ENCODE data around the gene CAMK2N2. TPM values are rescaled to one million over a fixed set of nuclear protein-coding genes. Genes with fewer than 3 reads are reported as not detected.

The CAMK2N2 gene
- total RNA-seq, 1 experiment from 2014 or later = 3.3 TPM

DNA sequence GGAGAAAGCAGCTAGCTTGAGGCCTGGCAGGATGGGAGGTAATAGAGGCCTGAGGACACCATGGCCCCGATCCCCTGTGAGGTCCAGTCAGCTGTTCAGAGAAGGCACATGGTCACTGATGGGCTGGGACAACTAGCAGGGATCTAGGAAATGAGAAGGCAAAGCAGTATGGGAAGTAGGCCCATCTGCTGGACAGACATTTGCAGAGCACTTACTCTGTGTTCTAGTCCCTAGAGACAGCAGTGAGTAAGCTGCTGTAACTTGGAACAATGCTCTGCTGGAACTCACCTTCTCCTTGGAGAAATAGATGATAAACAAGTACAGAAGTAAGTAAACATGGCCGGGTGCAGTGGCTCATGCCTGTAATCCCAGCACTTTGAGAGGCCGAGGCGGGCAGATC, 21.6 kb upstream of the CAMK2N2 start:
- BruUV-seq (replicated peaks) = no TSS peak
- H3K36me3 Mint-ChIP-seq (ENCODE audit: insufficient read depth, unreplicated experiment) = no peaks in the 10 kb centered on the region
- peaks cover 96% of the 10 kb centered on the region for H3K27me3 Mint-ChIP-seq (ENCODE audit: unreplicated experiment)
- H3K27ac Mint-ChIP-seq (ENCODE audit: unreplicated experiment) = no peak overlapping the region
- intact Hi-C loops (cut with micrococcal nuclease; ENCODE audit: unreplicated experiment) = no loop called here
- no peaks in the 10 kb centered on the region for H3K9me3 Mint-ChIP-seq (ENCODE audit: low read depth, unreplicated experiment)
- no peak overlapping the region for H3K4me3 Mint-ChIP-seq (ENCODE audit: low read depth, unreplicated experiment)
- no peaks in the 10 kb centered on the region for H3K4me1 Mint-ChIP-seq (ENCODE audit: low read depth, unreplicated experiment)
- CTCF ChIA-PET = interaction anchor here (0.5 to 1.0 kb wide), 3 partner anchors 41 to 154 kb away, joined by 3 to 4 read pairs (median 3); no protein-coding TSS in a partner anchor
- TF ChIP-seq, protein P1, sequence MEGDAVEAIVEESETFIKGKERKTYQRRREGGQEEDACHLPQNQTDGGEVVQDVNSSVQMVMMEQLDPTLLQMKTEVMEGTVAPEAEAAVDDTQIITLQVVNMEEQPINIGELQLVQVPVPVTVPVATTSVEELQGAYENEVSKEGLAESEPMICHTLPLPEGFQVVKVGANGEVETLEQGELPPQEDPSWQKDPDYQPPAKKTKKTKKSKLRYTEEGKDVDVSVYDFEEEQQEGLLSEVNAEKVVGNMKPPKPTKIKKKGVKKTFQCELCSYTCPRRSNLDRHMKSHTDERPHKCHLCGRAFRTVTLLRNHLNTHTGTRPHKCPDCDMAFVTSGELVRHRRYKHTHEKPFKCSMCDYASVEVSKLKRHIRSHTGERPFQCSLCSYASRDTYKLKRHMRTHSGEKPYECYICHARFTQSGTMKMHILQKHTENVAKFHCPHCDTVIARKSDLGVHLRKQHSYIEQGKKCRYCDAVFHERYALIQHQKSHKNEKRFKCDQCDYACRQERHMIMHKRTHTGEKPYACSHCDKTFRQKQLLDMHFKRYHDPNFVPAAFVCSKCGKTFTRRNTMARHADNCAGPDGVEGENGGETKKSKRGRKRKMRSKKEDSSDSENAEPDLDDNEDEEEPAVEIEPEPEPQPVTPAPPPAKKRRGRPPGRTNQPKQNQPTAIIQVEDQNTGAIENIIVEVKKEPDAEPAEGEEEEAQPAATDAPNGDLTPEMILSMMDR (IDR thresholded peaks at IDR 0.05; ENCODE audit: unreplicated experiment) = no peak
- no peak for DNase-seq

DNA sequence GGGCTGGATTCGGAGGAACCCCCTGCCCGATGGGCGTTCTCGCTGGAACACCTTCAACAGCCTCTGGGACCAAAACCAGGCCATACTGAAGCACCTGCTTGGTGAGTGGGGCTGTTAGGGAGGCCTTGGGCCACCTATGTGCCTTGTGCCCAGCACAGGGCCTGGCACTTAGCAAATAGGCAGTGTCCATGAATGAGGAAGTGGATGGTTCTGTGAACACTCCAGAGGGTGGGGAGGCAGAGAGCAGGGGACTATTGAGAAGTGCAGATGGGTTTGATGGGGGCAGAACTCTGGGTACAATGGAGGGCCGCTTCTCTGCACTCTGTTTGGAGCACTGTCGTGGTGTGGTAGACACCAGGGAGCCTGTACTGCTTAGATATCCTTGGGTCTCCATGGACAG, 16.0 kb upstream of the CAMK2N2 start:
- Mint-ChIP-seq H3K27me3 (ENCODE audit: unreplicated experiment) (peaks cover 85% of the 10 kb centered on the region), H3K4me3 (ENCODE audit: low read depth, unreplicated experiment) (no peak overlapping the region), H3K36me3 (ENCODE audit: insufficient read depth, unreplicated experiment) (no peaks in the 10 kb centered on the region), H3K4me1 (ENCODE audit: low read depth, unreplicated experiment) (no peaks in the 10 kb centered on the region), H3K27ac (ENCODE audit: unreplicated experiment) (no peak overlapping the region), H3K9me3 (ENCODE audit: low read depth, unreplicated experiment) (no peaks in the 10 kb centered on the region)
- intact Hi-C loops (cut with micrococcal nuclease; ENCODE audit: unreplicated experiment) = no loop called here
- CTCF ChIA-PET = no interaction called here
- no peak for DNase-seq
- TF ChIP-seq, protein P1 (IDR thresholded peaks at IDR 0.05; ENCODE audit: unreplicated experiment) = no peak
- no TSS peak for BruUV-seq (replicated peaks)

DNA sequence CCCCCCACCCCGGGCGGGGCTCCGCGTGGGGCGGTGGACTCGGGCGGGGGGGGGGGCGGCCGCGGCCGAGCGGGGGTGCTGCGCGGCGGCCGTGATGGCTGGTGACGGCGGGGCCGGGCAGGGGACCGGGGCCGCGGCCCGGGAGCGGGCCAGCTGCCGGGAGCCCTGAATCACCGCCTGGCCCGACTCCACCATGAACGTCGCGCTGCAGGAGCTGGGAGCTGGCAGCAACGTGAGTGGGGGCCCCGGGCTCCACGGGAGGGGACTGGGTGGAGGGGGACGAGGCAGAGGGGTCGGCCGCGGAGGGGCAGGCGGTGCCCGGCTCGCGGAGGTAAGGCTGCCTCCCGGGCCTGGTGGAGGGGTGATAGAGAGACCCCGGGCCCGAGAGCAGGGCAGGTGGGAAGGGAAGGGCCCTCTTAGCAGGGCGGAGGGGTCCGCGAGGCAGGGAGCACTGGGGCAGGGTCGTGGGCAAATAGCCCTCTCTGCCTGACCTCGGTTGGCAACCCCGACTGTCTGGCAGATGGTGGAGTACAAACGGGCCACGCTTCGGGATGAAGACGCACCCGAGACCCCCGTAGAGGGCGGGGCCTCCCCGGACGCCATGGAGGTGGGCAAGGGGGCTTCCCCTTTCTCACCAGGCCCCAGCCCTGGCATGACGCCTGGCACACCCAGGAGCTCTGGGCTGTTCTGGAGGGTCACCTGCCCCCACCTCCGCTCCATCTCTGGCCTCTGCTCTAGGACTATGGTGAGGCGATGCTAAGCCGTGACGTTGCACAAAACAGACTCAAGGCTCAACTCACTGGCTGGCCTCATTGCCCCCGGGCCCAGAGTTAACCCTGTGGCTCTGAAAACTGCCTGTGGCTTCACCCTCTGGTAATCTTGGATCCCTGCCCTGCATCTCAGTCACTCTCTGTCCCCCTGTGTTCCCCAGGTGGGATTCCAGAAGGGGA, 14.9 kb upstream of the CAMK2N2 start, which contains the start of gene ECE2:
TSS of gene ECE2 (plus strand) at position 62 of the 950 bp plus-strand sequence. CDS start at position 194, 132 bp downstream.
- H3K36me3 Mint-ChIP-seq (ENCODE audit: insufficient read depth, unreplicated experiment) = no peaks in the 10 kb centered on the region
- no peak within 1 kb of the TSS for H3K27ac Mint-ChIP-seq (ENCODE audit: unreplicated experiment)
- CTCF ChIA-PET = interaction anchor here (0.7 kb wide), 1 partner anchor 807 kb away, joined by 3 read pairs; no protein-coding TSS in a partner anchor
- intact Hi-C loops (cut with micrococcal nuclease; ENCODE audit: unreplicated experiment) = no loop called here
- no TSS peak for BruUV-seq (replicated peaks)
- peaks cover 80% of the 10 kb centered on the region for H3K27me3 Mint-ChIP-seq (ENCODE audit: unreplicated experiment)
- DNase-seq = no peak
- H3K4me3 Mint-ChIP-seq (ENCODE audit: low read depth, unreplicated experiment) = no peak within 1 kb of the TSS
- no peaks in the 10 kb centered on the region for H3K9me3 Mint-ChIP-seq (ENCODE audit: low read depth, unreplicated experiment)
- TF ChIP-seq, protein P1 (IDR thresholded peaks at IDR 0.05; ENCODE audit: unreplicated experiment) = no peak
- H3K4me1 Mint-ChIP-seq (ENCODE audit: low read depth, unreplicated experiment) = no peaks in the 10 kb centered on the region

DNA sequence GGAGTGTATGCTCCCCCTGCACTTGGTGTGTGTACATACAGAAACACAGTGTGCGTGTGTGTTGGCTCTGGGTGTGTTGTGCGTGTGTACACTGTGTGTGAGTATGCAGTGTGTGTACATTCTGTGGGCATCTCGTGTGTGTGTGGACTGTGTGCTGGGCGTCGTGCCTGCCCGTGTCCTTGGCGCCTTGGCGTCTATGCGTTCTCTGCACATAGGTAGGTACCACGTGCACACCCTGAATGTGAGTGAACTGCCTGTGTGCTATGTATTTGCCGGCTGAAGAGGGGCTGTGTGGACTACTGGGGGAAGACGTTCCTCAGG, 14.0 kb upstream of the CAMK2N2 start:
- CTCF ChIA-PET = interaction anchor here (0.7 kb wide), 1 partner anchor 806 kb away, joined by 3 read pairs; no protein-coding TSS in a partner anchor
- H3K27me3 Mint-ChIP-seq (ENCODE audit: unreplicated experiment) = peaks cover 74% of the 10 kb centered on the region
- H3K27ac Mint-ChIP-seq (ENCODE audit: unreplicated experiment) = no peak overlapping the region
- H3K4me1 Mint-ChIP-seq (ENCODE audit: low read depth, unreplicated experiment) = no peaks in the 10 kb centered on the region
- no peak overlapping the region for H3K4me3 Mint-ChIP-seq (ENCODE audit: low read depth, unreplicated experiment)
- no peak for DNase-seq
- intact Hi-C loops (cut with micrococcal nuclease; ENCODE audit: unreplicated experiment) = no loop called here
- no peaks in the 10 kb centered on the region for H3K36me3 Mint-ChIP-seq (ENCODE audit: insufficient read depth, unreplicated experiment)
- H3K9me3 Mint-ChIP-seq (ENCODE audit: low read depth, unreplicated experiment) = no peaks in the 10 kb centered on the region
- no TSS peak for BruUV-seq (replicated peaks)
- TF ChIP-seq, protein P1 (IDR thresholded peaks at IDR 0.05; ENCODE audit: unreplicated experiment) = no peak
